ENCODE measurements around the gene LAMC2. TPM values are rescaled to one million over a fixed set of nuclear protein-coding genes. Genes with fewer than 3 reads are reported as not detected.

The LAMC2 gene
- total RNA-seq, 1 donor from 2014 or later: 4.5 TPM

DNA sequence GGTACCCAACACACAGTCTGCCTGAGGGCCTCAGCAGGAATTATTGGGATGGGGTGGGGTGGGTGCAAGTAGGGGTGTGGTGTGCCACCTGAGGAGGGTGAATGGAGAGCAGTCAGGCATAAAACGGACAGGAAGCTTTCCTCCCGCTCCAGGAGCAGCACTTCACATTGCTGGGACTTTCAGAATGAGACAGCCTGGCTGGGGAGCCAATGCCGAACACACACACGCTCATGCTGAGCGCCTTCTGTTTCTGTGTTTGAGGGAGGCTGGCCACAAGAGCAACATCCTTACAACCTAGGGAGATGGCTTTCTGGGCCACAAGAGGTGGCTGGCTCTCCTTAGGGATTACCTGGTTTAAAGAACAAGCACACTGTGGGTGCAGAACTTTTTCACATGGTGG lies 98.0 kb downstream of the LAMC2 start:
- peaks cover 9% of the 10 kb centered on the region for H3K4me1 Mint-ChIP-seq (ENCODE audit: low read depth)
- H3K4me3 Mint-ChIP-seq (ENCODE audit: low read depth): no peak overlapping the region
- H3K27me3 Mint-ChIP-seq: peaks cover 11% of the 10 kb centered on the region
- TF ChIP-seq, protein P1, sequence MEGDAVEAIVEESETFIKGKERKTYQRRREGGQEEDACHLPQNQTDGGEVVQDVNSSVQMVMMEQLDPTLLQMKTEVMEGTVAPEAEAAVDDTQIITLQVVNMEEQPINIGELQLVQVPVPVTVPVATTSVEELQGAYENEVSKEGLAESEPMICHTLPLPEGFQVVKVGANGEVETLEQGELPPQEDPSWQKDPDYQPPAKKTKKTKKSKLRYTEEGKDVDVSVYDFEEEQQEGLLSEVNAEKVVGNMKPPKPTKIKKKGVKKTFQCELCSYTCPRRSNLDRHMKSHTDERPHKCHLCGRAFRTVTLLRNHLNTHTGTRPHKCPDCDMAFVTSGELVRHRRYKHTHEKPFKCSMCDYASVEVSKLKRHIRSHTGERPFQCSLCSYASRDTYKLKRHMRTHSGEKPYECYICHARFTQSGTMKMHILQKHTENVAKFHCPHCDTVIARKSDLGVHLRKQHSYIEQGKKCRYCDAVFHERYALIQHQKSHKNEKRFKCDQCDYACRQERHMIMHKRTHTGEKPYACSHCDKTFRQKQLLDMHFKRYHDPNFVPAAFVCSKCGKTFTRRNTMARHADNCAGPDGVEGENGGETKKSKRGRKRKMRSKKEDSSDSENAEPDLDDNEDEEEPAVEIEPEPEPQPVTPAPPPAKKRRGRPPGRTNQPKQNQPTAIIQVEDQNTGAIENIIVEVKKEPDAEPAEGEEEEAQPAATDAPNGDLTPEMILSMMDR (IDR thresholded peaks at IDR 0.05; ENCODE audit: unreplicated experiment): no peak
- no peaks in the 10 kb centered on the region for H3K36me3 Mint-ChIP-seq (ENCODE audit: insufficient read depth)
- DNase-seq (ENCODE audit: low spot score, unreplicated experiment): no peak
- no peak overlapping the region for H3K27ac Mint-ChIP-seq
- H3K9me3 Mint-ChIP-seq (ENCODE audit: low read depth): no peaks in the 10 kb centered on the region

DNA sequence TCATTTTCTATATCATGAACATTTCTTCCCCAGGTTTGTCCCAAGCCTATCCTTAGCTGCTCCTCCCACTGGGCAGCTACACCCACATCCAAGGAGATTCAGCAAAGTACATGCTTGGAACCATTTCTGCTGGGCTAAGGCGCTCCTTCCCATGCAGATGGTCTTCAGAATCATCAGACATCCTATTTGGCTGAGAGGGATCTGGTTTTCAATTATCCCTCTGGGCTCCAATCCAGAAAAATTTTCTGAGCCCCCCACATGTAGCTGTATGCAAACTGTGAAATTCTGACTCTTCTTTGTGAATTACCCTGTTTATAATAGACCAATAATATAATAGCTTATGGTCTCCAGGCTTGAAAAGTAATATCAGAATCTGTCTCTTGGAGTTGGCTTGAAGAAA lies 99.2 kb downstream of the LAMC2 start:
- TF ChIP-seq, protein P1 (IDR thresholded peaks at IDR 0.05; ENCODE audit: unreplicated experiment): no peak
- H3K9me3 Mint-ChIP-seq (ENCODE audit: low read depth): no peaks in the 10 kb centered on the region
- no peak overlapping the region for H3K4me3 Mint-ChIP-seq (ENCODE audit: low read depth)
- DNase-seq (ENCODE audit: low spot score, unreplicated experiment): no peak
- H3K36me3 Mint-ChIP-seq (ENCODE audit: insufficient read depth): no peaks in the 10 kb centered on the region
- no peak overlapping the region for H3K27ac Mint-ChIP-seq
- peaks cover 11% of the 10 kb centered on the region for H3K27me3 Mint-ChIP-seq
- H3K4me1 Mint-ChIP-seq (ENCODE audit: low read depth): peaks cover 9% of the 10 kb centered on the region

DNA sequence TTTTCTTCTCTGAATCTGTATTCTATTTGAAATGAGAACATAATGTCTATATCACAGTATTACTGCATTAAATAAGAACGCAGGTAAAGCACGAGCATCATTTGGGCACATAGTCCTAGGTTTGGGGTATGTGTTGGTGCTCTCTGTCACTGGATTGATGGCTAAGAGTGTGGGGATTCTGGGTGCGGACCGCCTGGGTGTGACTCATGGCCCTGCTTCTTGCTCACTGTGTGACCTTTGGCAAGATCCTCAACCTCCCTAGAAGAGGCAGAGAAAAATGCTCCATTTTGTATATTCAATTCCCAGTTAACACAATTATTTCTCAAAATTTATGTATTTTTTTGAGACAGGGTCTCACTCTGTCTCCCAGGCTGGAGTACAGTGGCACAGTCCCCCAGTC lies 99.7 kb downstream of the LAMC2 start:
- TF ChIP-seq, protein P1 (IDR thresholded peaks at IDR 0.05; ENCODE audit: unreplicated experiment): no peak
- no peaks in the 10 kb centered on the region for H3K9me3 Mint-ChIP-seq (ENCODE audit: low read depth)

DNA sequence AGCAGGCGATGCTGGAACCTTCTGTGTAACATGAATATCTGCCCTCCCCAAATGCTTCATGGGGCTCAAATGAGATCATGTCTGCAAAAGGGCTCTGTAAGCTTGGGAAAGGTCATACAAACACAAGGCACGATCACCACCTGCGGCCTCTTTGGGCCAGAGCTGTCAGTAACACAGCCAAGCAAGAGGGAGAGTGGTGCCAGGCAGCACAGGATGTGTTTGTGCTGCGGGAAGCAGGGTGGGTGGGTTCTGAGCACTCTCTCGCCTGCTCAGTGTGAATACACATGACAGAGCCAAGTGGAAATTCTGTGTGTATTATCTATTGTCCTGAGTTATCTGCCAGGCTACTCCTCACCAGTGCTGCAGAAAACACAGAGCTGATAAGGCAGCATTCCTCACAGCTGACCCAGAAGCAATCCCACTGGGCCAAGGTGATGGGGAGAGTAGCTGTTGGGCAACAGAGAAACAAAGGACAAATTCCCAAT lies 101.2 kb downstream of the LAMC2 start:
- Mint-ChIP-seq H3K27ac (peak overlapping the region; percentile 56), H3K4me1 (ENCODE audit: low read depth) (peaks cover 8% of the 10 kb centered on the region), H3K9me3 (ENCODE audit: low read depth) (no peaks in the 10 kb centered on the region), H3K27me3 (peaks cover 6% of the 10 kb centered on the region), H3K36me3 (ENCODE audit: insufficient read depth) (no peaks in the 10 kb centered on the region), H3K4me3 (ENCODE audit: low read depth) (no peak overlapping the region)
- DNase-seq (ENCODE audit: low spot score, unreplicated experiment): no peak
- TF ChIP-seq, protein P1 (IDR thresholded peaks at IDR 0.05; ENCODE audit: unreplicated experiment): no peak

More for the DNA sequence above, 99.7 kb downstream of the LAMC2 start:
- peaks cover 11% of the 10 kb centered on the region for H3K27me3 Mint-ChIP-seq
- H3K27ac Mint-ChIP-seq: no peak overlapping the region
- peaks cover 9% of the 10 kb centered on the region for H3K4me1 Mint-ChIP-seq (ENCODE audit: low read depth)
- no peaks in the 10 kb centered on the region for H3K36me3 Mint-ChIP-seq (ENCODE audit: insufficient read depth)
- no peak for DNase-seq (ENCODE audit: low spot score, unreplicated experiment)
- no peak overlapping the region for H3K4me3 Mint-ChIP-seq (ENCODE audit: low read depth)

DNA sequence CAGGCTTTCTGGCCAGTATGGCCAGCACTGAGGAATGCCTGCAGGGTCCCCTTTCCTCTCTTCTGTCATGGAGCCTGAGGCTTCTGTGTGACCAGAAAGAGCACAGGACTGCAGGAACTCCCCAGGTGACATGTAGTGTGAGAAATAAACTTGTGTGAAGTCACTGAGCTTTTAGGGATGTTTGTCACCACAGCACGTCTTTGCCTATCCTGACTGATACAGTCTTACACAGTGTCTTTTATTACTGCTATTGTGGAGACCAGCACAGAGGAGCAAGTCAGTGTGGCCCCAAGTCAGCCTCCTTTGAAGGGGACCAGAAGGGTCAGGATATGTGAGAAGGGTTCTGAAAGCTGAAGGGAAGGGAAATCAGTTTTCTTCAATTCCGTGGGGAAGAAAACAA lies 102.5 kb downstream of the LAMC2 start:
- H3K36me3 Mint-ChIP-seq (ENCODE audit: insufficient read depth): no peaks in the 10 kb centered on the region
- no peak overlapping the region for H3K4me3 Mint-ChIP-seq (ENCODE audit: low read depth)
- H3K27ac Mint-ChIP-seq: no peak overlapping the region
- H3K4me1 Mint-ChIP-seq (ENCODE audit: low read depth): peaks cover 6% of the 10 kb centered on the region
- no peaks in the 10 kb centered on the region for H3K9me3 Mint-ChIP-seq (ENCODE audit: low read depth)
- peaks cover 6% of the 10 kb centered on the region for H3K27me3 Mint-ChIP-seq
- TF ChIP-seq, protein P1 (IDR thresholded peaks at IDR 0.05; ENCODE audit: unreplicated experiment): no peak
- DNase-seq (ENCODE audit: low spot score, unreplicated experiment): no peak
